MG63 (cell line): ENCODE data around the gene KCNB1. TPM values are rescaled to one million over a fixed set of nuclear protein-coding genes. Genes with fewer than 3 reads are reported as not detected.

Experiments used
- DNase-seq: peaks from one replicate; pipeline ENCODE4 v3.0.0-alpha.2; 2020
- H3K27me3 ChIP-seq: fragments of 250-450 bp; sonication (Bioruptor Pico); 2 replicates; pipeline ENCODE4 v1.5.1; 2020; ENCODE audit warnings: mild to moderate bottlenecking, moderate library complexity
- H3K36me3 ChIP-seq: fragments of 250-450 bp; sonication (Bioruptor Pico); 2 replicates; pipeline ENCODE4 v1.5.1; 2020; ENCODE audit warnings: mild to moderate bottlenecking, moderate library complexity
- H3K4me3 ChIP-seq: fragments of 250-450 bp; sonication (Bioruptor Pico); 2 replicates; pipeline ENCODE4 v1.5.1; 2020; ENCODE audit warnings: mild to moderate bottlenecking, moderate library complexity
- H3K9me3 ChIP-seq: fragments of 250-450 bp; sonication (Bioruptor Pico); 2 replicates; pipeline ENCODE4 v1.5.1; 2020; ENCODE audit warnings: mild to moderate bottlenecking, moderate library complexity
- total RNA-seq: library from RNA; depleted of rRNA; stranded (reverse); fragments of >200 nt; shearing (Covaris generic); gene quantifications from 2 replicates; pipeline ENCODE4 v1.2.3, GENCODE V29; 2014; ENCODE audit warnings: low replicate concordance

KCNB1 gene
- total RNA-seq, 1 experiment from 2014 or later, result 6.5 TPM

- Histone ChIP-seq H3K36me3 (peaks cover 13% of the 10 kb centered on the region), H3K4me3 (no peak overlapping the region), H3K27me3 (no peaks in the 10 kb centered on the region), H3K9me3 (no peaks in the 10 kb centered on the region)
- DNase-seq, result no peak
Measured at GRCh38 chr20:49396230-49396629, 86.2 kb downstream of the KCNB1 start.

DNA sequence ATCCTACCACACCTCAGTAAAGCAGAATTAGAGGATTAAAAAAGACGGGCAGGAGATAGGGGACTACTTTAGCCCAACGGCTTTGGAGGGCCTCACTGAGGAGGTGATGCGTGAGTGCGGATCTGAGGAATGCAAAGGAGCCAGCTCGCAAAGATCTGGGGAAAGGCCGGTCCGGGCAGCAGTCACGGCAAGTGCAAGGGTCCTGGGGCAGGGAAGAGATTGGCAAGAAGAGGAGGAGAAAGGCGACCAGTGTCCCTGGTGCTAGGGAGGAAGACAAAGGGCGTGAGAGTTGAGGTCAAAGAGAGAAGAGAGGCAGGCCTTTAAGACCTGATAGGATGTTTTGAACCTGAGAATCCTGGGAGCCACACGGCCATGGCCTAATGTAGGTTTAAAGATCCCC lies 86.8 kb downstream of the KCNB1 start:
- peaks cover 14% of the 10 kb centered on the region for H3K36me3 ChIP-seq
- H3K4me3 ChIP-seq, result no peak overlapping the region
- no peaks in the 10 kb centered on the region for H3K9me3 ChIP-seq
- no peaks in the 10 kb centered on the region for H3K27me3 ChIP-seq
- DNase-seq, result no peak

DNA sequence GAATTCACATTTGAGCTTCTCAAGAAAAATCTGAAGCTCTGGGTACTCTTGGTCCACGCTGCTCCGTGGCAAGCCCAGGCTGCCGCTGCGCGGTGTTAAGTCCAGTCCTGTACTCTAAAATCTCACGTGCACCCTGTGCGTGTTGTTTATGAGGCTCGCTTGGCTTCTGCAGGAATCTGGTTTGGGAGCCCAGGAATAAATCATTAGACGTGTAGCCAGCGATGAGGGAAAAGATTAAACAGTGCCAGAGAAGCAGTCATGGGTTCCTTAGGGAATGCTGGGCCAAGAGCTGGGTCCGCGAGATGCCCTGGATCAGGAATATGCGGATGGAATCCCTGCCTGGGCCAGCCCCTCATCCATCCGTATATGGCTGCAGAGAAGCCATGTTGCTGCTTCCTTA lies 87.3 kb downstream of the KCNB1 start:
- Histone ChIP-seq H3K27me3 (no peaks in the 10 kb centered on the region), H3K4me3 (no peak overlapping the region), H3K9me3 (no peaks in the 10 kb centered on the region), H3K36me3 (peaks cover 13% of the 10 kb centered on the region)
- peak; percentile 62 for DNase-seq

GRCh38 chr20:49394757-49395156 lies 87.7 kb downstream of the KCNB1 start:
- Histone ChIP-seq H3K27me3 (no peaks in the 10 kb centered on the region), H3K4me3 (no peak overlapping the region), H3K36me3 (peaks cover 16% of the 10 kb centered on the region), H3K9me3 (no peaks in the 10 kb centered on the region)
- no peak for DNase-seq

GRCh38 chr20:49394264-49394663 lies 88.2 kb downstream of the KCNB1 start:
- H3K27me3 ChIP-seq, result no peaks in the 10 kb centered on the region
- H3K36me3 ChIP-seq, result peaks cover 16% of the 10 kb centered on the region
- no peak for DNase-seq

DNA sequence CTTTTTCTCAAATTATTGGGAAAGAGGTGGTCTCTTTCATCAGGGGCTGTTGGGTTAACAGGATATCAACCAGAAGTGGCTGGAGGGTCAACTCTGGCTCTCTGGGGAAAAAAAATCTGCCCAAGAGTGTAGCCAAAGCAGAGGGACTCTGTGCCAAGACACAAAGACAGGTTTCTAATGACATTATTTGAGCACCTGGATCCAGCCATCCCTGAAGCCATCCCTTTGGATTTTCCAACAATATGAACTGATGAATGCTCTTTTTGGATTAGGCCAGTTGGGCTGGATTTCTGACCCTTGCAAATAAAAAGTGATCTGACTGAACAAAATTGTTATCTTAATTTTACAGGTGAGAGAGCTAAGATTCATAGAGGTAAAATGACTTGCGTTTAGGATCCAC lies 88.7 kb downstream of the KCNB1 start:
- Histone ChIP-seq H3K27me3 (no peaks in the 10 kb centered on the region), H3K9me3 (no peaks in the 10 kb centered on the region), H3K4me3 (no peak overlapping the region), H3K36me3 (peaks cover 16% of the 10 kb centered on the region)
- no peak for DNase-seq

More at GRCh38 chr20:49394264-49394663, 88.2 kb downstream of the KCNB1 start:
- H3K9me3 ChIP-seq, result no peaks in the 10 kb centered on the region
- H3K4me3 ChIP-seq, result no peak overlapping the region

DNA sequence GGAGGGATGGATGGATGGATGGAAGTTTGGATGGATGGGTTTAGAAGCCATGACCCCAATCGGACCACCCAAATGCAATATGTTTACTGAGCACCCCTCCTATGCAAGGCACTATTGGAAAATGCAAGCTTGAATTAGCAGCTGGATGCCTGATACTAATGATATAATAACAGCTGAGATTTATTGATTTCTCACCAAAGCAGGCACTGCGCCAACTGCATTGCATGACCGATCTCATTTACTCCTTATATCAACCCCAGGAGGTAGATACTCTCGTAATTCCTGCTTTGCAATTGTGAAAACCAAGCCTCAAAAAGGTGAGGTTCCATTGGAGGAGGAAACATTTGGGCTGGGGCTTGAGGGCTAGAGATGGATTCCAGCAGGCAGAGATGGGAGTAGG lies 89.7 kb downstream of the KCNB1 start:
- DNase-seq, result no peak
- Histone ChIP-seq H3K9me3 (no peaks in the 10 kb centered on the region), H3K27me3 (no peaks in the 10 kb centered on the region), H3K36me3 (peaks cover 22% of the 10 kb centered on the region), H3K4me3 (no peak overlapping the region)

DNA sequence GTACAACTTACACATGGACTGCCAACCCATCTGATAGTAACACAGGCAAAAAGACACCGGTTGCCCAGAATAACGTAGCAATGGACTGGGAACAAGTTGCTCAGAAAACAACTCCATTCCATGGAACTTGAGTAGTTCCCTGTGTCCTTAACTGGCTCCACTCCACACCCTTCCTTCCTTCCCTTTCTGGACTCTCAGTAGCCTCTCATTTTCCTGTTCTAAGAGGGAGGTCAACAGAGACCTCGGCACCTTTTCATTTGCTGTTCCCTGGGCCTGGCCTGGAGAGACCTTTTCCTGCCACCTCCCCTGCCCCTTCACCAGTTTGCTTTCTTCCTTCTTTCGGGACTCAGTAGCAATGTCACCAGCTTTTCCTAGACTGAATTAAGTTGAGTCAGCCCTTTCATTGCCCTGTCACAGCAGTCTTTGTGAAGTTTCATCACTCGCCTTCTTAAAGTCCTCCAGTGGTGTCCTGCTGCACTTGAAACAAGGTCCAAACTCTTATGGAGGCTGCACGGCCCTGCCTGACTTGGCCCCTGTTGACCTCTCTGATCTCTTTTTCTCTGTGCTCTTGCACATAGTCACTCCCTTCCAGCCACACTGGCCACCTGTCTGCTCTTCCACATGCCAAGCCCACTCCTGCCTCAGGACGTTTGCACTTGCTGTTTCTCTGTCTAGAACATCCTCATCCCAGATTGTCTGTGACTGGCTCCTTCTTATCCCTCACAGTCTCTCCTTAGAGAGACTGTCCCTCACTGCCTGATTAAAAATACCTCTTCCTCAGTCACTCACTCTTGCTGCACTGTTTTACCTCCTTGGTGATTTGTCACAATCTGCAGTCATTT lies 90.8 kb downstream of the KCNB1 start:
- Histone ChIP-seq H3K9me3 (no peaks in the 10 kb centered on the region), H3K27me3 (no peaks in the 10 kb centered on the region), H3K36me3 (peaks cover 26% of the 10 kb centered on the region), H3K4me3 (no peak overlapping the region)
- DNase-seq, result no peak

DNA sequence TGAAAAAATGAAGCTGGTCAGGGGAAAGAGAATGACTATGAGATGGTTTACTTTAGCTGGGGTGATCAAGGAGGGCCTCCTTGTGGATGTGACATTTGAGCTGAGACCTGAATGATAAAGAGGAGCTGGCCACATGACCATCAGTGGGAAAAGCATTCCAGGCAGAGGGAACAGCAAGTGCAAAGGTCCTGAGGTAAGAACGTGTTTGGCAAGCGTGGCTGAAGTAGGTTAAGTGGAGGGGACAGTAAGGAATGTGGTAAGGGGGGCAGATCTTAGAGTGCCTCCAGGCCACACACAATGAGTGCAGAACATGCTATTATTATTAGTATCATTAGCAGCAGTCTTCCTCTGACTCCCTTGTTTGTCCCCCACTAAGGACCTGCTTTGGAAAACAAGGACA lies 92.6 kb downstream of the KCNB1 start:
- Histone ChIP-seq H3K36me3 (peaks cover 36% of the 10 kb centered on the region), H3K9me3 (no peaks in the 10 kb centered on the region), H3K27me3 (no peaks in the 10 kb centered on the region), H3K4me3 (no peak overlapping the region)
- no peak for DNase-seq

DNA sequence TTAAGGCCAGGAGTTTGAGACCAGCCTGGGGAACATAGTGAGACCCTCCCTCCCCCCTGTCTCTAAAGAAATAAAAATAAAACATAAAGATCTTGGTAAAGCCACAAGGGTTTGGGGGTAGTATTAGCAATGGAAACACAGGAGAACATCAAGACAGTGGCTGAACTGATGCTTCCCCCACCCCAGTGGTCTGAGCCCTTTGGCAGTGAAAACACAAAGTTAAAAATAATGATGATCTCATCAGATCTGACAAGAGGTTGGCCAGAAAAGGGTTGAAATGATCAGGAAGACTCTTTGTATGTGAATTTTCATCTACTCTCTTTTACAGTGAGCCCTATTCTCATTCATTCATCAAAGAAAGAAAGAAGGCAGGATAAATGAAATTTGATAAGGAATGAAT lies 93.7 kb downstream of the KCNB1 start:
- Histone ChIP-seq H3K9me3 (no peaks in the 10 kb centered on the region), H3K27me3 (no peaks in the 10 kb centered on the region), H3K36me3 (peaks cover 38% of the 10 kb centered on the region), H3K4me3 (no peak overlapping the region)
- DNase-seq, result no peak

DNA sequence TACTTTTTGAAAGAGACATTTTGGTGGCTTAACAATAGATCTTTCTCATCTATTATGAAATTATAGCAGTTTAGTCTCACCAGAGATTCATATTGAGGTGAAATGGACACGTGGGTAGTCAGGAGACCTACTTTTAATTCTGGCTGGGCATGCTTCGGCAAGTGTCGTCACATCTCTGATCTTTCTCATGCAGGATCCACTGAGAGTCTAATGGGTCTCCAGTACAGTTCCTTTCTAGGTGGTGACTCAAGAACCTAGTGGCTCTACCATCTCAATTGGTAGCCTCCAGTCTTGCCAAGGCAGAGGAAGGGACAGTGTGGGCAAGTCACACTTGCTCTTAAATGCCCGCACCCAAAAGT lies 94.9 kb downstream of the KCNB1 start:
- DNase-seq, result no peak
- no peak overlapping the region for H3K4me3 ChIP-seq
- H3K36me3 ChIP-seq, result peaks cover 42% of the 10 kb centered on the region
- H3K9me3 ChIP-seq, result no peaks in the 10 kb centered on the region
- H3K27me3 ChIP-seq, result no peaks in the 10 kb centered on the region

GRCh38 chr20:49386848-49387580 lies 95.5 kb downstream of the KCNB1 start:
- Histone ChIP-seq H3K9me3 (no peaks in the 10 kb centered on the region), H3K4me3 (no peak overlapping the region), H3K27me3 (no peaks in the 10 kb centered on the region), H3K36me3 (peaks cover 42% of the 10 kb centered on the region)
- DNase-seq, result no peak

DNA sequence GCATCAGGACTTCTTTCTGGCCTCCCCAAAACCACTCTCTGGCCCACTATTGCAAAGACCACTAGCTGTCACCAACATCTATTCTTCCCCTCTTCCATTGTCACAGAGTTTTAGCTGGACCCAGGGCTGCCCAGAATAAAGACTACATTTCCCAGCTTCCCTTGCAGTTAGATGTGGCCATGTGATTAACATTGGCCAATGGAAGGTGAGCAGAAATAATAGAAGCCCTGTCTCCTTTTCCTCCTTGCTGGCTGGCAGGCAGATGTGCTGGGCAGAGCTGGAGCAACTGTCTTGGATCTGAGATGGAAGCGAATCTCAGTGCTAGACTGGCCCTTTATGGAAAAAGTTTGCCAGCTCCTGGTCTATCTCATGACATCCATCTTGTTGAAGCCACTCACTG lies 97.0 kb downstream of the KCNB1 start:
- peak; percentile 38 for DNase-seq
- H3K27me3 ChIP-seq, result no peaks in the 10 kb centered on the region
- H3K36me3 ChIP-seq, result peaks cover 37% of the 10 kb centered on the region
- no peaks in the 10 kb centered on the region for H3K9me3 ChIP-seq
- H3K4me3 ChIP-seq, result no peak overlapping the region

DNA sequence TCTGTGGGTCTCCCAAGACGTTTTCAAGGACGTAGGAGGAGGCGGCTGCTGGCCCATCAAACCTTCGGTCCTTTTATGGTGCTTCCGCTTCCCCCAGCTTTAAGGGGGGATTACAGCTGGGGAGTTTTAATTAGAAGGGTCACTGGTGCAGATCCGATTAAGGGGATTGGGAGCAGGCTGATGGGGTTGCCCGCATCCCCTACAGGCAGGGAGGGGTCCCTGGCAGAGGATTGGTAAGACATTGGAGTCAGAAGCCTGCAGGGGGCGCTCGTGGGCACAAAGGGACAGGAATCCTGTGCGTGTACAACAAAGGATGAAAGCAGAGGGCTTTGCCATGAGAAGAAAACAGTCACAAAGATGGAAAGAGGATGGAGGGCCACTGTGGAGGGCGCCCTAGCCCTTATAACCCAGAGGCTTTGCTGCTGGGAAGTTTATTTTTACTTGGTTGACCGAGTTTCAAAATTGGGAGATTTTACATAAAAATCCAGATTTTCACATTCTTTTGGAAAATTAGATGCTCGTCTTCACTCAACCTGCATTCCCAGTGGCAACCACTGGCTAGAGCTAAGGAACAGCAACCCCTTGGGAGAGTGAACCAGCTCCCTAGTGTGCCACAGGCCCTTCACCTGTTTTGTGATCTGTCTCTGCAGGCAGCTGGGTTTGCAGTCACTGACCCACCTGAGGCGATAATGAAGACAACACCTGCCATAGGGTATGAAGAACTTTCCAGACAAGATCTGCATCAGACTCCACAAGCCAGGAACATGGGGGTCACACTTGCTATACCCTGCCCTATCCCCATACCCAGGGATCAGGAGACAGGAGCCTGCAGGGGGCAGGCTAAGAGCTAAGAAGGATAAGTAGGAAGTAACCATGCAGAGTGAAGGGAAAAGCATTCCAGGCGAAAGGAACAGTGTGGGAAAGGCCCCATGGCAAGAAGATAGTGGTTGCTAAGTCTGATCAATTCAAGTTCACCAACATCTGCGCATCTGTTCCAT lies 97.7 kb downstream of the KCNB1 start:
- H3K9me3 ChIP-seq, result no peaks in the 10 kb centered on the region
- peaks cover 30% of the 10 kb centered on the region for H3K36me3 ChIP-seq
- H3K4me3 ChIP-seq, result no peak overlapping the region
- peak; percentile 76 for DNase-seq
- H3K27me3 ChIP-seq, result no peaks in the 10 kb centered on the region

GRCh38 chr20:49381558-49382493 lies 100.6 kb downstream of the KCNB1 start:
- Histone ChIP-seq H3K27me3 (no peaks in the 10 kb centered on the region), H3K9me3 (no peaks in the 10 kb centered on the region), H3K4me3 (no peak overlapping the region), H3K36me3 (peaks cover 21% of the 10 kb centered on the region)
- DNase-seq, result peak; percentile 96

- Histone ChIP-seq H3K4me3 (no peak overlapping the region), H3K9me3 (no peaks in the 10 kb centered on the region), H3K36me3 (peaks cover 16% of the 10 kb centered on the region), H3K27me3 (no peaks in the 10 kb centered on the region)
- no peak for DNase-seq
Measured at GRCh38 chr20:49380337-49380780, 102.1 kb downstream of the KCNB1 start.
